CD4-positive, alpha-beta memory T cell (primary cell): ENCODE results near the gene SMC6. TPM values are rescaled to one million over a fixed set of nuclear protein-coding genes. Genes with fewer than 3 reads are reported as not detected.

Source experiments
- CTCF ChIA-PET: fragments of 350-600 bp; sonication (Branson Sonifier 250); formaldehyde crosslinking; loops from one replicate; lab custom pipeline; 2021; ENCODE audit warnings: inconsistent platforms; ENCODE audit not compliant: partially characterized antibody; lab: Charles Lee
- POLR2A ChIA-PET: fragments of 350-600 bp; sonication (Branson Sonifier 250); formaldehyde crosslinking; loops from one replicate; lab custom pipeline; 2021; ENCODE audit not compliant: partially characterized antibody; lab: Charles Lee
- DNase-seq, 5 donors: peaks; one replicate each; pipeline versions ENCODE4 v3.0.0 to v3.0.0-alpha.2; 2020 to 2022; ENCODE audit warnings: mixed read lengths in 1 of 5
- H3K27ac ChIP-seq: one replicate; pipeline ENCODE4 v1.7.0; 2013; ENCODE audit warnings: low read depth, low read length
- H3K27me3 ChIP-seq: 2 replicates; pipeline ENCODE4 v1.7.0; 2013; ENCODE audit warnings: mild to moderate bottlenecking, low read length, moderate library complexity; ENCODE audit not compliant: insufficient read depth
- H3K36me3 ChIP-seq: 2 replicates; pipeline ENCODE4 v1.7.0; 2013; ENCODE audit warnings: mild to moderate bottlenecking, low read length, moderate library complexity; ENCODE audit not compliant: insufficient read depth
- H3K4me1 ChIP-seq: 2 replicates; pipeline ENCODE4 v1.7.0; 2013; ENCODE audit warnings: mild to moderate bottlenecking, low read length, moderate library complexity; ENCODE audit not compliant: insufficient read depth
- H3K4me3 ChIP-seq, 2 donors: one replicate each; pipeline ENCODE4 v1.7.0; 2013; ENCODE audit warnings: low read length in 2 of 2, mild to moderate bottlenecking in 1 of 2
- H3K9me3 ChIP-seq, 2 donors: one replicate each; pipeline ENCODE4 v1.7.0; 2013; ENCODE audit warnings: low read length in 2 of 2, control low read depth in 1 of 2; ENCODE audit not compliant: control insufficient read depth in 1 of 2
- H3K27ac Mint-ChIP-seq, 7 donors: one replicate each; pipeline ENCODE4 v1.8.0; 2020 to 2021; ENCODE audit warnings: mixed read lengths in 7 of 7, mild to moderate bottlenecking in 6 of 7, inconsistent platforms in 3 of 7, moderate library complexity in 3 of 7
- H3K27me3 Mint-ChIP-seq, 2 donors: one replicate each; pipeline ENCODE4 v1.8.0; 2020 to 2021; ENCODE audit warnings: mixed read lengths in 2 of 2
- H3K36me3 Mint-ChIP-seq, 2 donors: one replicate each; pipeline ENCODE4 v1.8.0; 2020 to 2021; ENCODE audit warnings: mixed read lengths in 2 of 2, inconsistent platforms in 1 of 2, mild to moderate bottlenecking in 1 of 2
- H3K4me1 Mint-ChIP-seq, 4 donors: one replicate each; pipeline ENCODE4 v1.8.0; 2020 to 2021; ENCODE audit warnings: mixed read lengths in 4 of 4, mild to moderate bottlenecking in 1 of 4
- H3K4me3 Mint-ChIP-seq, 8 donors: one replicate each; pipeline ENCODE4 v1.8.0; 2020 to 2021; ENCODE audit warnings: mixed read lengths in 8 of 8, mild to moderate bottlenecking in 7 of 8, moderate library complexity in 6 of 8, inconsistent platforms in 3 of 8
- H3K9me3 Mint-ChIP-seq, 8 donors: one replicate each; pipeline ENCODE4 v1.8.0; 2020 to 2021; ENCODE audit warnings: mixed read lengths in 8 of 8, mild to moderate bottlenecking in 5 of 8, inconsistent platforms in 3 of 8, moderate library complexity in 1 of 8
- intact Hi-C: fragments of 100-400 bp; cut with micrococcal nuclease; formaldehyde crosslinking; loops from one replicate; pipeline ENCODE4 v1.15.1; 2023
- polyA plus RNA-seq, 2 donors: library from polyadenylated mRNA; unstranded; fragments of 300-500 nt; fragmentation: Illumina TruSeq; gene quantifications; one replicate each; pipeline ENCODE4 v1.2.3, GENCODE V29; 2021
- total RNA-seq, 2 experiments: library from RNA; stranded (reverse); gene quantifications; one replicate each; pipeline ENCODE4 v1.2.3, GENCODE V29; 2021

The SMC6 gene
- total and polyA plus RNA-seq, 4 experiments from 2014 or later: 4.8 to 19.2 (median 17.4) TPM

DNA sequence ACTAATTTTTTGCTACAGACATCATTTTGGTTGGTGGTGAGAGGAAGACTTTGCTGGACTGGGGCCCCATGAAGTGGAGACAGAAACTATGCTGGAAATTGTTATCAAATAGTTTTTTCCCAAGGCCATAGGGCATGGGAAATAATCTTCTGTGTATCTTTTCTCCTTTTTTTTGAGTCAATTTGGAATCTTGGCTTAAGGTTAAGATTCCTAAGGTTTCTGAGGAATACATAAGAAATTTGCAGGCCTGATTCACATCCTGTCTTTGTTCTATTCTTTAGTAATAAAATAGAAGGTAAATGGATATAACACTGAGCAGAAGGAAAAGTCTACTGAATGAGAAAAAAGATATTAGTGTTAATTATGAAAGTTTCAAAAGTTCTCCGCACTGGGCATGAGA lies 16.6 kb downstream of the SMC6 start:
- no peak overlapping the region for H3K4me3 ChIP-seq

GRCh38 chr2:17735864-17736263 lies 17.7 kb downstream of the SMC6 start:
- H3K27ac ChIP-seq: no peak overlapping the region
- H3K4me3 ChIP-seq: no peak overlapping the region
- no peaks in the 10 kb centered on the region for H3K27me3 ChIP-seq
- H3K9me3 ChIP-seq: no peaks in the 10 kb centered on the region
- Mint-ChIP-seq H3K4me3 (no peak overlapping the region), H3K27me3 (no peaks in the 10 kb centered on the region), H3K36me3 (peaks cover 54 to 59% of the 10 kb centered on the region in 2 donors), H3K4me1 (peaks cover 0 to 6% (median 2%) of the 10 kb centered on the region in 4 donors), H3K27ac (peak overlapping the region in 1 of 7 donors; percentile 62), H3K9me3 (no peaks in the 10 kb centered on the region)
- no peak for DNase-seq
- POLR2A ChIA-PET: no interaction called here
- intact Hi-C loops: no loop called here
- H3K4me1 ChIP-seq: no peaks in the 10 kb centered on the region
- CTCF ChIA-PET: no interaction called here
- peaks cover 24% of the 10 kb centered on the region for H3K36me3 ChIP-seq

More for the DNA sequence above, 16.6 kb downstream of the SMC6 start:
- Histone ChIP-seq H3K36me3 (peaks cover 16% of the 10 kb centered on the region), H3K4me1 (no peaks in the 10 kb centered on the region), H3K27ac (no peak overlapping the region), H3K27me3 (no peaks in the 10 kb centered on the region), H3K9me3 (no peaks in the 10 kb centered on the region)
- H3K27ac Mint-ChIP-seq: peak overlapping the region in 1 of 7 donors; percentile 25
- no peak for DNase-seq
- POLR2A ChIA-PET: no interaction called here
- H3K4me1 Mint-ChIP-seq: peaks cover 0 to 6% (median 2%) of the 10 kb centered on the region in 4 donors
- CTCF ChIA-PET: no interaction called here
- H3K27me3 Mint-ChIP-seq: no peaks in the 10 kb centered on the region
- no peaks in the 10 kb centered on the region for H3K9me3 Mint-ChIP-seq
- H3K36me3 Mint-ChIP-seq: peaks cover 49 to 53% of the 10 kb centered on the region in 2 donors
- intact Hi-C loops: no loop called here
- H3K4me3 Mint-ChIP-seq: no peak overlapping the region

- intact Hi-C loops: no loop called here
Measured at GRCh38 chr2:17733599-17733998, 20.0 kb downstream of the SMC6 start.

DNA sequence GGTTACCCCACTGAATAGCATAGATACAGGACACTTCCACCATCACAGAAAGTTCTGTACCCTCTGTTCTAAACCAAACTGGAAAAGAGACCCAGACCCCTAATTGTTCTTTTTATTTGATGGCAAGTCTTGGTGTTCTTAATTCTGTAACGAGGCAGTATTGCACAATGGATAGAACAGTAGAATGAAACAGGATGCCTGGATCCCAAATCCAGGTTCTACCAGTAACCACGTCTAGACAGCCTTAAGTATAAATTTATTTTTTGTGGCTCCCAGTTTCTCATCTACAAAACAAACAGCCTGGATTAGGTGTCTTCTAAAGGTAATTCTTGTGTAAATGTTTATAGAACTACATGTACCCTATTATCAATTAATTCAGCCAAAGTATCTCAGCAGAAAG lies 23.7 kb downstream of the SMC6 start:
- intact Hi-C loops: no loop called here
- peaks cover 0 to 2% (median 0%) of the 10 kb centered on the region in 4 donors for H3K4me1 Mint-ChIP-seq
- no peaks in the 10 kb centered on the region for H3K9me3 Mint-ChIP-seq
- H3K27me3 Mint-ChIP-seq: no peaks in the 10 kb centered on the region
- Histone ChIP-seq H3K4me3 (no peak overlapping the region), H3K27ac (no peak overlapping the region), H3K4me1 (no peaks in the 10 kb centered on the region), H3K27me3 (no peaks in the 10 kb centered on the region), H3K9me3 (no peaks in the 10 kb centered on the region), H3K36me3 (peaks cover 8% of the 10 kb centered on the region)
- CTCF ChIA-PET: interaction anchor here (5.4 kb wide), 1 partner anchor 10 kb away, joined by 23 read pairs; no protein-coding TSS in a partner anchor
- no peak for DNase-seq
- no peak overlapping the region for H3K27ac Mint-ChIP-seq
- H3K4me3 Mint-ChIP-seq: no peak overlapping the region
- POLR2A ChIA-PET: no interaction called here
- H3K36me3 Mint-ChIP-seq: peaks cover 28 to 35% of the 10 kb centered on the region in 2 donors

More at GRCh38 chr2:17733599-17733998, 20.0 kb downstream of the SMC6 start:
- no peak for DNase-seq
- Histone ChIP-seq H3K4me1 (no peaks in the 10 kb centered on the region), H3K27me3 (no peaks in the 10 kb centered on the region), H3K36me3 (peaks cover 24% of the 10 kb centered on the region), H3K4me3 (no peak overlapping the region), H3K27ac (no peak overlapping the region), H3K9me3 (no peaks in the 10 kb centered on the region)
- Mint-ChIP-seq H3K4me1 (peaks cover 0 to 4% (median 0%) of the 10 kb centered on the region in 4 donors), H3K36me3 (peaks cover 51 to 56% of the 10 kb centered on the region in 2 donors), H3K27ac (peak overlapping the region in 1 of 7 donors; percentile 13), H3K4me3 (no peak overlapping the region), H3K27me3 (no peaks in the 10 kb centered on the region), H3K9me3 (no peaks in the 10 kb centered on the region)
- POLR2A ChIA-PET: no interaction called here
- CTCF ChIA-PET: interaction anchor here (1.2 to 5.4 kb wide), 2 partner anchors 14 to 88 kb away, joined by 3 to 23 read pairs; no protein-coding TSS in a partner anchor

GRCh38 chr2:17728210-17728609 lies 25.4 kb downstream of the SMC6 start:
- ChIA-PET POLR2A (no interaction called here), CTCF (no interaction called here)
- no peak for DNase-seq
- intact Hi-C loops: no loop called here
- H3K27ac Mint-ChIP-seq: no peak overlapping the region
- H3K27me3 Mint-ChIP-seq: no peaks in the 10 kb centered on the region
- H3K4me1 ChIP-seq: no peaks in the 10 kb centered on the region
- H3K36me3 Mint-ChIP-seq: peaks cover 24 to 29% of the 10 kb centered on the region in 2 donors
- no peaks in the 10 kb centered on the region for H3K27me3 ChIP-seq
- no peaks in the 10 kb centered on the region for H3K9me3 Mint-ChIP-seq
- peaks cover 8% of the 10 kb centered on the region for H3K36me3 ChIP-seq
- no peak overlapping the region for H3K4me3 ChIP-seq
- no peaks in the 10 kb centered on the region for H3K4me1 Mint-ChIP-seq
- H3K9me3 ChIP-seq: no peaks in the 10 kb centered on the region
- H3K27ac ChIP-seq: no peak overlapping the region
- no peak overlapping the region for H3K4me3 Mint-ChIP-seq

- CTCF ChIA-PET: interaction anchor here (0.8 to 2.5 kb wide), 15 partner anchors 11 to 660 kb away, joined by 3 to 23 read pairs (median 4); partner anchors contain the start of gene GEN1
- peak in 4 of 5 donors; percentile 13 to 15 (median 15) for DNase-seq
- H3K4me1 Mint-ChIP-seq: peaks cover 0 to 1% (median 0%) of the 10 kb centered on the region in 4 donors
- no peaks in the 10 kb centered on the region for H3K4me1 ChIP-seq
- H3K27ac Mint-ChIP-seq: peak overlapping the region in 4 of 7 donors; percentile 3 to 35 (median 14)
- H3K27me3 Mint-ChIP-seq: no peaks in the 10 kb centered on the region
- H3K9me3 Mint-ChIP-seq: no peaks in the 10 kb centered on the region
- no peak overlapping the region for H3K4me3 Mint-ChIP-seq
- POLR2A ChIA-PET: no interaction called here
- peaks cover 4% of the 10 kb centered on the region for H3K36me3 ChIP-seq
- H3K27ac ChIP-seq: no peak overlapping the region
- no peaks in the 10 kb centered on the region for H3K9me3 ChIP-seq
- intact Hi-C loops: loop anchor here (10.0 kb wide), 1 partner anchor 115 kb away; no protein-coding TSS in a partner anchor
- peaks cover 11 to 35% of the 10 kb centered on the region in 2 donors for H3K36me3 Mint-ChIP-seq
- no peak overlapping the region for H3K4me3 ChIP-seq
- no peaks in the 10 kb centered on the region for H3K27me3 ChIP-seq
Measured at GRCh38 chr2:17719562-17720371, 33.8 kb downstream of the SMC6 start.

DNA sequence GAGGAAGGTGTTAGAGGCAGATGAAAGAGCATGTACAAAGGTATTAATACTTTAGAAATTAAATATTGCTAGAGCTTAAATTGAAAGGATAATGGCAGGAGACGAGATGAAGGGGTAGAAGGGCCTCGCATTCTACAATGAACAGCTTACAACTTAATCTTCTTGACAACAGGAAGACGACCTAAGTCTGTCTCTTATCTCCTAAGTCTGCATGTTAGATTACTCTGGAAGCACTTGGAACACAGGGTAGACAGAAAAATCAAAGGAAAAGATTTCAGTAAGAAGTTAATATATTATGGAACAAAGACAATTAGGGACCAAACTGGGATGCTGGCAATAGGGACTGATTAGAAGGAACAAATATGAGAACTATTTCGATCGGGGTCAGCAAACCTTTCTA lies 34.9 kb downstream of the SMC6 start:
- no peaks in the 10 kb centered on the region for H3K9me3 Mint-ChIP-seq
- Histone ChIP-seq H3K36me3 (peaks cover 10% of the 10 kb centered on the region), H3K4me3 (no peak overlapping the region), H3K9me3 (no peaks in the 10 kb centered on the region), H3K27ac (no peak overlapping the region), H3K27me3 (no peaks in the 10 kb centered on the region), H3K4me1 (no peaks in the 10 kb centered on the region)
- DNase-seq: no peak
- no peak overlapping the region for H3K27ac Mint-ChIP-seq
- H3K4me3 Mint-ChIP-seq: no peak overlapping the region
- CTCF ChIA-PET: interaction anchor here (0.9 to 2.5 kb wide), 8 partner anchors 10 to 660 kb away, joined by 3 to 23 read pairs (median 6); partner anchors contain the start of gene GEN1
- POLR2A ChIA-PET: no interaction called here
- H3K27me3 Mint-ChIP-seq: no peaks in the 10 kb centered on the region
- H3K36me3 Mint-ChIP-seq: peaks cover 20 to 38% of the 10 kb centered on the region in 2 donors
- H3K4me1 Mint-ChIP-seq: peaks cover 0 to 1% (median 0%) of the 10 kb centered on the region in 4 donors
- intact Hi-C loops: loop anchor here (10.0 kb wide), 1 partner anchor 116 kb away; no protein-coding TSS in a partner anchor
